ENCODE results near the gene UGT1A6. TPM values are rescaled to one million over a fixed set of nuclear protein-coding genes. Genes with fewer than 3 reads are reported as not detected.
A peak's percentile ranks its signal among the peaks of the same experiment; 100 is the strongest.

UGT1A6 gene
- total and polyA plus RNA-seq, 2 donors from 2014 or later, result 43.7 to 110 TPM

DNA sequence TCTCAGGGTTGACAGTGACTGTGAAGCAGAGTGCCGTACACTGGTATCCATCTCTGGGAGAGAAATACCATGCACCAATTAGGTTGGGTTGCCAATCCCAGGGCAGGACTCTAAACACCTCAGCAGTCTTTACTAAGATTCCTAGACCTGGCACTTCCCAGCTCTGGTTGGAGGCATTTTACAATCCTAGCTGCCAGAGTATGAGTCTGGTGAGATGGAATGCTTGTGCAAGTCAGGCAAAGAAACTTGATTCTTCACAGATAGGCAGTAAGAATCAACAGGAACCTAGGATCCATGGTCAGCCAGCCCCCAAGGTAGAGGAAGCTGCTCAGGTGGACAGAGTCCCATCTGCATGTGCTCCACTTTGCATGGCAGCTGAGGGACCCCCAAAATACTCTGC, 14.0 kb downstream of the UGT1A6 start:
- no peak overlapping the region for H3K4me3 ChIP-seq (ENCODE audit: low read length in 3 of 3)
- no peaks in the 10 kb centered on the region for H3K9me3 ChIP-seq (ENCODE audit: control insufficient read depth in 2 of 3, insufficient read depth in 1 of 3, low read length in 3 of 3)
- peak overlapping the region; percentile 23 to 51 for H3K27ac ChIP-seq (ENCODE audit: low read depth in 2 of 2, low read length in 2 of 2)
- DNase-seq, result no peak
- no peak overlapping the region for H3K9ac ChIP-seq (ENCODE audit: low read length in 3 of 3)
- TF ChIP-seq, protein P1, sequence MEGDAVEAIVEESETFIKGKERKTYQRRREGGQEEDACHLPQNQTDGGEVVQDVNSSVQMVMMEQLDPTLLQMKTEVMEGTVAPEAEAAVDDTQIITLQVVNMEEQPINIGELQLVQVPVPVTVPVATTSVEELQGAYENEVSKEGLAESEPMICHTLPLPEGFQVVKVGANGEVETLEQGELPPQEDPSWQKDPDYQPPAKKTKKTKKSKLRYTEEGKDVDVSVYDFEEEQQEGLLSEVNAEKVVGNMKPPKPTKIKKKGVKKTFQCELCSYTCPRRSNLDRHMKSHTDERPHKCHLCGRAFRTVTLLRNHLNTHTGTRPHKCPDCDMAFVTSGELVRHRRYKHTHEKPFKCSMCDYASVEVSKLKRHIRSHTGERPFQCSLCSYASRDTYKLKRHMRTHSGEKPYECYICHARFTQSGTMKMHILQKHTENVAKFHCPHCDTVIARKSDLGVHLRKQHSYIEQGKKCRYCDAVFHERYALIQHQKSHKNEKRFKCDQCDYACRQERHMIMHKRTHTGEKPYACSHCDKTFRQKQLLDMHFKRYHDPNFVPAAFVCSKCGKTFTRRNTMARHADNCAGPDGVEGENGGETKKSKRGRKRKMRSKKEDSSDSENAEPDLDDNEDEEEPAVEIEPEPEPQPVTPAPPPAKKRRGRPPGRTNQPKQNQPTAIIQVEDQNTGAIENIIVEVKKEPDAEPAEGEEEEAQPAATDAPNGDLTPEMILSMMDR (IDR thresholded peaks at IDR 0.05; ENCODE audit: borderline replicate concordance, extremely low read depth, insufficient read depth), result no peak
- peaks cover 0 to 4% (median 0%) of the 10 kb centered on the region in 3 donors for H3K36me3 ChIP-seq (ENCODE audit: control insufficient read depth in 2 of 3, insufficient read depth in 3 of 3, low read length in 3 of 3)
- intact Hi-C loops (cut with DNase I), result no loop called here
- no peak for FAIRE-seq
- no peaks in the 10 kb centered on the region for H3K27me3 ChIP-seq (ENCODE audit: control insufficient read depth, insufficient read depth, low read length)
- peaks cover 0 to 19% (median 7%) of the 10 kb centered on the region in 3 donors for H3K4me1 ChIP-seq (ENCODE audit: control insufficient read depth in 2 of 3, insufficient read depth in 2 of 3, low read depth in 1 of 3, low read length in 3 of 3)

DNA sequence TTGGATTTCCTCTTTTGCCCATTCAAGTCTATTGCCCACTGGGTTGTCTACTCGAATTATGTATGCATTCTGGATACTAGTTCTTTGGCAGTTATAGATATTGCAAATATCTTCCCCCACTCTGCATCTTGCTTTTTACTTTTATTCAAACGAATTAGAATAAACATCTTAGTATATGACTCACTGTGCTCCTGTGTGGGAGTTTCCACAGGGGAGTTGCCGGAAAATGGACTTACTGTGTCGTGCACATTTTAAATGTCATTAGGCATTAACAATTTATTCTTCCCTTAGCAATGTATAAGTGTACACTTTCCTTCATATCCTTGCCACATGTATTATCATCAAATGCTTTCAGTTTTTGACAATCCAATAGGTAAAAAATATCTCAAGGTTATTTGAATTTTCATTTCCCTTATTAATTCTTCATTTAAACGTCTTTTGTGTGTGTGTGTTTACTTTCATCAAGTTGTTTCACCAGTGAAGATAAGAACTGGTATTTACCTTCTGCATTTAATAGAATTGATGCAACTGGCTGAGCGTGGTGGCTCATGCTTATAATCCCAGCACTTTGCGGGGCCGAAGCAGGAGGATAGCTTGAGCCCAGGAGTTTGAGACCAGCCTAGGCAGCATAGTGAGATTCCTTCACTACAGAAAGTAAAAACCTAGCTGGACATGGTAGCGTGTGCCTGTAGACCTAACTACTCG, 15.4 kb downstream of the UGT1A6 start:
- Histone ChIP-seq H3K4me1 (ENCODE audit: control insufficient read depth in 2 of 3, insufficient read depth in 2 of 3, low read depth in 1 of 3, low read length in 3 of 3) (peaks cover 0 to 19% (median 7%) of the 10 kb centered on the region in 3 donors), H3K4me3 (ENCODE audit: low read length in 3 of 3) (no peak overlapping the region), H3K27me3 (ENCODE audit: control insufficient read depth, insufficient read depth, low read length) (no peaks in the 10 kb centered on the region), H3K36me3 (ENCODE audit: control insufficient read depth in 2 of 3, insufficient read depth in 3 of 3, low read length in 3 of 3) (peaks cover 0 to 4% (median 0%) of the 10 kb centered on the region in 3 donors), H3K9me3 (ENCODE audit: control insufficient read depth in 2 of 3, insufficient read depth in 1 of 3, low read length in 3 of 3) (no peaks in the 10 kb centered on the region), H3K27ac (ENCODE audit: low read depth in 2 of 2, low read length in 2 of 2) (no peak overlapping the region), H3K9ac (ENCODE audit: low read length in 3 of 3) (no peak overlapping the region)
- TF ChIP-seq, protein P1 (IDR thresholded peaks at IDR 0.05; ENCODE audit: borderline replicate concordance, extremely low read depth, insufficient read depth), result no peak
- intact Hi-C loops (cut with DNase I), result no loop called here
- DNase-seq, result no peak
- FAIRE-seq, result no peak

DNA sequence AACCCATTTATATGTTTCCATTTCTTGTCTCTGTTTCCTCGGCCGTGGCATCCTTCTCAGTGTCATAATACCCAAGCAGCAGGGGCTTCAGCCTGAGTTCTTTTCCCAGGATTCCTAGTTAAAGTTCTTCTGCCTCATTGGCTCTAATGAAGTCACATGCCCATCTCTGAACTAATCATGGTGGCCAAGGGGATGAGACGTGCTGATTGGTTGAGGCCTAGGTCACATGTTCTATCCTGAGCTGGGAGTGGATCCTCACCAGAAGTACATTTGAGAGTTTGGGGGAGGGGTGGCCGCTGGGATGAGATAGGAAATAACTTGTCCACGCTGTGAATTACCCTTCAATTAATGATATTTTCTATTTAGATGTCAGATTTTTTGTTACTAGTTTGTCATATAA, 16.3 kb downstream of the UGT1A6 start:
- TF ChIP-seq, protein P1 (IDR thresholded peaks at IDR 0.05; ENCODE audit: borderline replicate concordance, extremely low read depth, insufficient read depth), result no peak
- no peak for FAIRE-seq
- intact Hi-C loops (cut with DNase I), result no loop called here
- Histone ChIP-seq H3K27ac (ENCODE audit: low read depth in 2 of 2, low read length in 2 of 2) (no peak overlapping the region), H3K36me3 (ENCODE audit: control insufficient read depth in 2 of 3, insufficient read depth in 3 of 3, low read length in 3 of 3) (peaks cover 0 to 4% (median 0%) of the 10 kb centered on the region in 3 donors), H3K4me3 (ENCODE audit: low read length in 3 of 3) (no peak overlapping the region), H3K4me1 (ENCODE audit: control insufficient read depth in 2 of 3, insufficient read depth in 2 of 3, low read depth in 1 of 3, low read length in 3 of 3) (peaks cover 0 to 19% (median 7%) of the 10 kb centered on the region in 3 donors), H3K27me3 (ENCODE audit: control insufficient read depth, insufficient read depth, low read length) (no peaks in the 10 kb centered on the region), H3K9ac (ENCODE audit: low read length in 3 of 3) (no peak overlapping the region), H3K9me3 (ENCODE audit: control insufficient read depth in 2 of 3, insufficient read depth in 1 of 3, low read length in 3 of 3) (no peaks in the 10 kb centered on the region)
- no peak for DNase-seq
